Measurements from ENCODE around the gene TICRR. TPM values are rescaled to one million over a fixed set of nuclear protein-coding genes. Genes with fewer than 3 reads are reported as not detected.

Gene TICRR
- total and polyA plus RNA-seq, 2 experiments from 2014 or later, result 2.7 to 11.0 TPM

DNA sequence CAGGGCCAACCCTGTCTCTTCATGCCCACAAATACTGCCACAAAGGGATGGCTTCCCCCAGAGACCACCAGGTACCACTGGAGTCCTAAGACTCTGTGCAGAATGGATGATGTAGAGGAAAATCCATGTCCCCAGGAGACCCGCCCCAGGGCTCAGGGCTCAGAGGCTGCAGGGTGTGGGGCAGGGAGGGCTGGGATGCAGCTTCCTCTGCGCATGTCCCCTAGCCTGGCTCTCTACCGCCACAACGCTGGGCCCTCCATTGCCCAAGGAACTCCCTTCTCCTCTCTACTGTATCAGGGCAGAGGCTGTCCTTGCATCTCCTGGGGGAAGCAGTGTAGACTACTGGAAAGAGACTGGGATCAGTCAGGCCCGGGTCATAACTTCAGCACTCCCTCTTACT is 19.5 kb upstream of the TICRR start:
- TF ChIP-seq CTCF (IDR thresholded peaks at IDR 0.05; ENCODE audit: low read depth, low read length), result no peak
- Histone ChIP-seq H3K4me1 (ENCODE audit: low read depth) (no peaks in the 10 kb centered on the region), H3K27ac (no peak overlapping the region), H3K36me3 (no peaks in the 10 kb centered on the region), H3K27me3 (no peaks in the 10 kb centered on the region), H3K4me3 (no peak overlapping the region), H3K9me3 (ENCODE audit: low read depth) (no peaks in the 10 kb centered on the region)
- DNase-seq (ENCODE audit: low read depth in 1 of 2, low spot score in 1 of 2), result no peak

- H3K27me3 ChIP-seq, result no peaks in the 10 kb centered on the region
- no peaks in the 10 kb centered on the region for H3K4me1 ChIP-seq (ENCODE audit: low read depth)
- TF ChIP-seq CTCF (IDR thresholded peaks at IDR 0.05; ENCODE audit: low read depth, low read length), result peak; percentile 78
- H3K4me3 ChIP-seq, result no peak overlapping the region
- H3K9me3 ChIP-seq (ENCODE audit: low read depth), result no peaks in the 10 kb centered on the region
- peak; percentile 85 for DNase-seq (ENCODE audit: low read depth in 1 of 2, low spot score in 1 of 2)
- H3K36me3 ChIP-seq, result no peaks in the 10 kb centered on the region
- H3K27ac ChIP-seq, result no peak overlapping the region
Measured at GRCh38 chr15:89556413-89557262, 18.6 kb upstream of the TICRR start.

DNA sequence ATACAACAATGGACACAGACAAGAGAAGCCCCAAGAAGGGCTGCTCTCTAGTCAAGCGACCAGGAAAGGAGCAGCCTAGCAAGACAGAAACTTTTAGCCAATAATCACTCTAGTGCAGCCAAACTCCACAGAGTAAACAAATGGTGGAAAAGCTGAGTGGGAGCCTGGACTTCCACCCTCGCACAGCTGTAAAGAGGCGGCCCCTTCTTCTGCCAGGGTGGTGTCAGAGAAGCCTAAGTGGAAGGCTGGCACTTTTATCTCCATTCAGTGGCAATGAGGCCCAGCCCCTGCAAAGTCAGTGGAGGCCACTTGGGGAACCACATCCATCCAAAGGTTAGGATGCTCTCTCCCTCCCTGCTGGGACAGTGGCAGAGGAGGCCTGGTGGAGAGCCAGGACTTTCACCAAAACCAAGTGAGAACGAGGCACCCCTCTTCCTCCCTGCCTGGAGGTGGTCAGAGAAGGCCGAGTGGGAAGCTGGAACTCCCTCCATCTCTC is 15.5 kb upstream of the TICRR start:
- Histone ChIP-seq H3K4me3 (no peak overlapping the region), H3K4me1 (ENCODE audit: low read depth) (no peaks in the 10 kb centered on the region), H3K27me3 (no peaks in the 10 kb centered on the region), H3K27ac (no peak overlapping the region), H3K36me3 (no peaks in the 10 kb centered on the region), H3K9me3 (ENCODE audit: low read depth) (no peaks in the 10 kb centered on the region)
- no peak for DNase-seq (ENCODE audit: low read depth in 1 of 2, low spot score in 1 of 2)
- TF ChIP-seq CTCF (IDR thresholded peaks at IDR 0.05; ENCODE audit: low read depth, low read length), result no peak

- no peak for TF ChIP-seq CTCF (IDR thresholded peaks at IDR 0.05; ENCODE audit: low read depth, low read length)
- no peak overlapping the region for H3K4me3 ChIP-seq
- H3K27me3 ChIP-seq, result no peaks in the 10 kb centered on the region
- DNase-seq (ENCODE audit: low read depth in 1 of 2, low spot score in 1 of 2), result no peak
- H3K9me3 ChIP-seq (ENCODE audit: low read depth), result no peaks in the 10 kb centered on the region
- no peak overlapping the region for H3K27ac ChIP-seq
- H3K36me3 ChIP-seq, result no peaks in the 10 kb centered on the region
- no peaks in the 10 kb centered on the region for H3K4me1 ChIP-seq (ENCODE audit: low read depth)
Measured at GRCh38 chr15:89566181-89566580, 9.1 kb upstream of the TICRR start.

GRCh38 chr15:89566621-89567294 is 8.5 kb upstream of the TICRR start:
- DNase-seq (ENCODE audit: low read depth in 1 of 2, low spot score in 1 of 2), result no peak
- TF ChIP-seq CTCF (IDR thresholded peaks at IDR 0.05; ENCODE audit: low read depth, low read length), result no peak

More at GRCh38 chr15:89566621-89567294, 8.5 kb upstream of the TICRR start:
- Histone ChIP-seq H3K4me3 (no peak overlapping the region), H3K9me3 (ENCODE audit: low read depth) (no peaks in the 10 kb centered on the region), H3K27ac (no peak overlapping the region), H3K27me3 (no peaks in the 10 kb centered on the region), H3K4me1 (ENCODE audit: low read depth) (no peaks in the 10 kb centered on the region), H3K36me3 (no peaks in the 10 kb centered on the region)
